NCI-H1092 treated with DMSO at 0.1 percent for 48 hours (cell line): ENCODE measurements around the gene CRHR1.
"Not testable (repeated sequence)": the region's sequence is repeated elsewhere in the genome, so short reads cannot be mapped to it uniquely, and the experiment has no call there.

Experiments used
- DNase-seq: peaks from one replicate; lab custom pipeline; 2025; lab: John Stamatoyannopoulos, UW

Gene CRHR1

DNA sequence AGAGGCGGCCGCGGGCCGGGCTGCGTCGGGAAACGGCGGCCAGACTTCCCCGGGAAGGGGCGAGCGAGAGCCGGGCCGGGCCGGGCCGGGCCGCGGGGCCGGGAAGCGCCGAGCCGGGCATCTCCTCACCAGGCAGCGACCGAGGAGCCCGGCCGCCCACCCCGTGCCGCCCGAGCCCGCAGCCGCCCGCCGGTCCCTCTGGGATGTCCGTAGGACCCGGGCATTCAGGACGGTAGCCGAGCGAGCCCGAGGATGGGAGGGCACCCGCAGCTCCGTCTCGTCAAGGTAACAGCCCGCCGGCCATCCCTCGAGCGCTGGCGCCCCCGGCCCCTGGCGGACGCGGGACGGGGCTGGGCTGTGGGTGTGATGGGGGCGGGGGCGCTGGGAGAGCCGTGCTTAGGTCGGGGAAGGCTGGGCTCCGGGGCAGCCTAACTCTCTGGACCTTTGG lies at the start of gene CRHR1:
TSS of gene CRHR1 (plus strand) at position 28 of the 448 bp plus-strand sequence. CDS start at position 253, 225 bp downstream.
- no peak for DNase-seq

DNA sequence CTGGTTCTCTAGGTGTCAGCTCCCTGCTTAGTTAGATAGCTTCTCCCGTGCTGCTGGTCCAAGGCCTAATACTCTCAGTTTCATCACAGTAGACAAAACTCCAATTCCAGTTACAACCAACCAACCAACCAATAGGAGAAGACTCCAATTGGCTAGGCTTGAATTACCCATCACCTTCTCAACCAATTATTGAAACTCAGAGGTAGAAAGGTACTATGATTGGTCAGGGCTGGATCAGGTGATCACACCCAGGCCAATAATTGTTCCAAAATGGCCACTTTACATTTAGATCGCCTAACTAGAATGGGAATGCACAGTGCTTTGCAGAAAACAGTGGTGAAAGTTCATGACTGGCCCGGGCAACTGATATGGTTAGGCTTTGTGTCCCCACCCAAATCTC lies 49.5 kb upstream of the CRHR1 start:
- no peak for DNase-seq

DNA sequence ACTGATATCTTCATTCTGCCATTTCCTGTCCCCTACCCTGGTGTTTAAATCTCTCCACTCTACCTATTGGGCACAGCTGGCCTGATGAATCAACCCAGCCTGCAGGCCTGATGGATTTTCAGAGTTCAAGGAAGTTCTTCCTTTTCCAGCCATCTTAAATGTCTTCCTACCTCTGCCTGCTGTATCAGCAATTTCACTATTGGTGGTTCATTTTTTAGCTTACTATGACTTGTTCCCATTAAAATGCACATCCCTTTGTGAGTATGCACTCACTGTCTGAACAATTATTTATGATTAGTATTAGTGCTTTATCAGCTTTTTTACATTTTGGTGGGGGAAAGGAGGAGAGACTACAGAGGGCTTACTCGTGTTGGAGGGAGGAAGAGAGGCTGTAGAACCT lies 48.6 kb upstream of the CRHR1 start:
- no peak for DNase-seq

DNA sequence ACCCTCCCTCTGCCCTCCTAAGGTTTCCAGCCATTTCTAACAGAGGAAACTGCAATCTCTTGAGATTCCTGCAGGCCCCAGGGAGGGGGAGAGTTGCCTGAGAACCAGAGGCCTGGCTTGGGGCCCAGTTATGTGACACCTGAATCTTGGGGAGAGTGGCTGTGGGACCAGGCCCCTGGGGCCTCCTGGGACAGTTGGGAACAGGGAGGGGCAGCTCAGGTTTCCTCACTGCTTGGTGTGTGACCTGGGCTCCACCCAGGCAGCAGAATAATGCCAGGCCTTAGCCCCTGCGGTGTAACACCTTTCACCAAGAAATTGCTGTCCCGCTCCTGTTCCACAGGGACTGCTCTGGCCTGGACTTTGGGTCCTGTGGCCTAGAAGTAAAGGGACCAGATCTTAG lies 44.3 kb upstream of the CRHR1 start:
- DNase-seq: no peak

DNA sequence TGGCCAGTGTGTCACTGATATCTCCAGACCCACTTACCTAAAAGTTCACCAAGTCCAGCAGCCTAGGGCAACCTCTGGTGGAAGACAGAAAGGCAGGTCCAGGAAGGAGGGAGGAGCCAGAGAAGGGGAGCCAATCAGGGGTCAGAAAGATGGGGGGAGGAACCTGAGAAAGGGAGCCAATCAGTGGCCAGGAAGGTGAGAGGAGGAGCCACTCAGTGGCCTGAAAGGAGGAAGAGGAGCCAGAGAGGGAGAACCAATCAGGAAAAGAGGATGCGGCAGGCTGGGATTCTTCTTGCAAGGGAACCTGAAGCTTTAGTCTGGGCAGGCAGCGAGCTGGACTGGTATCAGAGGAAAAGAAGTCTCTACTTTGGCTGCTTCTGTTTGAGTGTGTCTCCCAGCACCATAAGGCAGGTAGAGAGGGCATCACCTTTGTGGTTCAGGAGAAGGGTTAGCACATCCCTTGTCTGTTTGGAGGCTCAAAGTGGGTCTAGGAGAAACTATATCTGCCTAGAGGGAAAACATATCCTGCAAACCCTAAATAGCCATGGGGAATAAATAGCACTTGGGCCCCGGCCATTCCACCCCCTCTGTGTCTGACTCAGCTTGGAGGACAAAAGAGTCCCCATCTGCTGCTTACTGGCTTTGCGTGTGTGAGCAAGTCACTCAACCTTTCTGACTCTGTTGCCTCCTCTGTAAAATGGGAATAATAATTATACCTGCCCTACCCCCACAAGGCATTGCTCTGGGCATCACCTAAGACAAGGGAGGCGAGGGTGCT lies 43.4 kb upstream of the CRHR1 start:
- peak; percentile 49 for DNase-seq

DNA sequence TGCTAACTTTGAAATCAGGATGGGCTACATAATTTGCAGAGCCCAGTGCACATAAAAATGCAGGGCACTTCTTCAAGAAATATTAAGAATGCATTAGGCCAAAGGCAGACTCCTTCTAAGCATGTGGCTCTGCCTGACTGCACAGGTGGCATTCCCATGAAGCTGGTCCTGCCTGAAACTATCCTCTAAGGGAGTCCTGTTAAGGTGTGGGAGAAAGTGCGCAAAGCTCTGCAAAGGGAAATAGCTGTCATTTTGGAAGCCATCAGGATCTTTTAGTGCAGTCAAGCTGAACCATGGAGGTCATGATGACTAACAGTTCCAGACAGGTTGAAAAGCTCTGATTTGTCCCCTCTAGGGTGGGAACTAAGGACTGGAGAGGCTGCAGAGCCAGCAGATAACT lies 41.9 kb upstream of the CRHR1 start:
- DNase-seq: no peak

DNA sequence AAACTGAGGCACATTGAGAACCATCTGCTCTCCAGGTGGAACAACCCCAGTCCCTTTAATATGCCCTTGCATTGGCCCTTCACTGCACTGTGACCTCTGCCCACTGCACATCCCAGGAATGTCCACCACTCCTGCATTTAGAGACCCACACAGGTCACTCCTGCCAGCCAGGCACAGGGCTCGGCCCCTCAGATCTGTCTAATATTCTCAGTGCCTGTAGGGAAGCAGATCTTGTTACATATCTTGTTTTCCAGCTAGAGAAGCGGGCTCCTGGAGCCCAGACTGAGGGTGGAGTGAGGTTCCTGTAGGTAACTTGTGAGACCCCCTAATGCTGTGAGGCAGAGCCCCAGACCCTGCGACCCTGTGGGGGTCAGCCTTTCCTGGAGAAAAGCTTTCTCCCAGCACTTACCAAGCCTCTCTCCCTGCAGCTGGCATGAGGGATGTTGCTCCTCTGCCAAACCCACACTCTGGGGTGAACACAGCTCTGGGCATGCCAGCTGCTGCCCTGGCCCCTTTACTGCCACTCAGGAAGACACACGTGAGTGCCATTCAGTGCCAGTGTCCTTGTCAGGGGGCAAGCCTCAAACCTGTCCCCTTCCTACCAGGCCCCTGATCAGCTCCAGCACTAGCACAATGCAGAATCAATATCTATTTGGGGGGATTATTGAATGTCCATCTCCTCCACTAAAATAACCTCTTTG lies 40.3 kb upstream of the CRHR1 start:
- DNase-seq: peak; percentile 67

DNA sequence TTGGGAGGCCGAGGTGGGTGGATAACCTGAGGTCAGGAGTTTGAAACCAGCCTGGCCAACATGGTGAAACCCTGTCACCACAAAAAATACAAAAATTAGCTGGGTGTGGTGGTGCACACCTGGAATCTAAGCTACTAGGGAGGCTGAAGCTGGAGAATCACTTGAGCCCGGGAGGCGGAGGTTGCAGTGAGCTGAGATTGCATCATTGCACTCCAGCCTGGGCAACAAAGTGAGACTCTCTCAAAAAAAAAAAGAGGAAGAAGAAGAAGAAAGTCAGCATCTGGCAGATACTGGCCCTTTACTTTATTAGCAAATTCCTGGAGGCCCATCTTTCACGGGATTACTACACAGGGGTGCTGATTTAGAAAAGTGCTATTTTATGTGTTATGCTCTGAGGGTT lies 39.3 kb upstream of the CRHR1 start:
- not testable (repeated sequence) for DNase-seq

DNA sequence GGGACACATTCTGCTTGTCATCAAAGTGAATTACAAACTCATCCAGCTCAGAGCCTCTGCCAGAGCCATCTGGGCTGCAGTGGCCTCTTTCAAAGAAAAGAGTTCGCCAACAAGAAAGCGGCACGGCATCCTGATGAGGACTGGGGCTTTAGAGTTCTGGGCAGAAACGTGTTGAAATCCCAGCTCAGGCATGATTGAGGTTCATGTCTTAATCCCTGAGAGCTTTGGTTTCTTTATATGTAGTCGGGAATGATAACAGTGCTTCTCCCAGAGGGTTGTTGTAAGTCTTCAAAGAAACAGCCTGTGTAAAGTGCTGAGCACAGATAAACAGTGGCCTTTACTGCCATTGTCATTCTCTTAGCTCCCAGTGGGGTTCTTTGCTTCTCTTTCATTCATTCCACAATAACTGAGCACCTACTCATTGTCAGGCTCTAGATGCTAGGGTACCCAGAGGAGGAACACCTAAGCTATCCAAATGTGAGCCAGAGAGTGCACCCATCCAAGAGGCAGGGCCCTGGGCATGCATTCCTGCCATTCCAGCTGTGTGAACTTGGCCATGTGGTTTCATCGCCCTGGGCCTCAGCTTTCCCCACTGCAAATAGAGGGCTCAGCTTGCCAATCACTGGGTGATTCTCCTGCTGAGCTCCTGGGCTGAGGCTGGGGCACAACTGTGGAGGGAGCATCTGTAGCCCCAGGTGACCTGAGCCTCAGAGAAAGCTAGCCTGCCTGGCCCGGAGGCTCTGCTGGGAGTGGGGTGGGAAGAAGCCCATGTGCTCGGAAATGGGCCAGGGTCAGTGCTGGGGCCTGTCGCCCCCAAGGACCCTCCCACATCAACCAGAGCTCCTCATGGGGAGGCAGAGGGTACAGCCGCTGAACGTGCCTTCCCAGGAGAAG lies 38.3 kb upstream of the CRHR1 start:
- no peak for DNase-seq

DNA sequence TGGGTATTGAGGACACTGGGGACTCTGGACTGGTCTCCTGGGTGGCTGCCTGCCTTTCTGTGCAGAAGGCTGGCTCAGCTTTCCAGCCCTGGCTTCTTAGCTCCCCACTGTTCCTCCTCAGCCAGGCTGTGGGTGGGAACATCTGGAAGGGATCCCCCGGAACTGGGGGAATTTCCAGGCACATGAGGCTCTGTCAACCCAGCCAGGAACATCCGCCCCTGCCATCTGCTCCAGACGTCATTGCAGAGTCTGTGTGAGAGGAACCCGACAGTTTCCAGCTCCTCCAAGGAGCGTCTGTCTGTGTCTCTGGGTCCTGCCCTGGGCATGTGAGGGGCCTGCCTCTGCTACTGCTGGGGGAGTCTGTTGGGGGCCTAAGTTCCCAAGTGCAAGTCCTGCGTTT lies 36.2 kb upstream of the CRHR1 start:
- no peak for DNase-seq

DNA sequence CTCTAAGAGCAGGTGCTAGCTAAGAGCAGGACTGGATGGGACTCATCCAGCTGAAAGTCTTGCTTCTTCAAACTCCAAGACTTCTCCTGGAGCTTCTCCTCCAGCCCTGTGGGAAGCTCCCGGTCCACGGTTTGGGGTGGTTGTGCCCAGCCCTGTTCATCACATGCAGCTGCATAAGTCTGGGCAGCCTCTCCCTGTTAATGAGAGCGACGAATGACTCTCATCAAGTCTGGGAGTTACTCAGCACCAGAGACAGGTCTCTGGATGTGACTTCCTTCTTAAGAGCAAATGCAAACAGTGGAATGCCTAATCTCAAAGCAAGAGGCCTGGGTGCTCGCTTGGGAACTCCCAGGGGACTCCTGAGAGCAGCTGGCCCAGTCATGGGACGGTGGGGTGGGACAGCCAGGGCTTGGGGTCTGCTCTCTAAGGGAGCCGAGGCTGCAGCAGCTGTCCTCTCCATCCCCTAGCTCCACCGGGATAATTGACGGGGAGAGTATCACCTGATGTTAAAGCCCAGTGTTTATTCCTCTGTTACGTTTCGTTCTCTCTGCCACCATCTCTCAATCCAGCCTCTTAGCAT lies 35.3 kb upstream of the CRHR1 start:
- DNase-seq: peak; percentile 38

DNA sequence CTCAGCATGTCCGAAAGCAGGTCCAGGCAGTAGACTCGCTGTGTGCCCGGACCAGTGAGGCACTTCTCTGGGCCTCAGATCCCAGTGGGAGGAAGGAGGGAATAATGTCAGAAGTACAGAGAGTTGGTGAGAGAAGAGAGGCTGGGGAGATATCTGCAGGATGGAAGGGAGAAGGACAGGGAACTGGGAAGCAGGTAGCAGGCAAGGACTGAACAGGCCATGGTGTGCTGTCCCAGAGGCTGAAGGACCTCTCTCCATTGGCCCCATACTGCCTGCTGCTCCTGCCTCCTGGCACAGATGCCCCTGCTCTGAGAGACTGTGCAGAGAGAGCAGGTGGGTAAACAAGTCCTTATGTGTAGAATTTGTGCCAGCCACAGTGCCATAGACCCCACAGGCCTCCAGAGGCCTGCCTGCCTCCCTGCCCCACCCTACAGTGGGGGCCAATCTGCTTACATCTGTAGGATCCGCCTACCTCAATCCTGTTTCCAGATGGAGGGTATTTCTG lies 34.2 kb upstream of the CRHR1 start:
- peak; percentile 32 for DNase-seq

DNA sequence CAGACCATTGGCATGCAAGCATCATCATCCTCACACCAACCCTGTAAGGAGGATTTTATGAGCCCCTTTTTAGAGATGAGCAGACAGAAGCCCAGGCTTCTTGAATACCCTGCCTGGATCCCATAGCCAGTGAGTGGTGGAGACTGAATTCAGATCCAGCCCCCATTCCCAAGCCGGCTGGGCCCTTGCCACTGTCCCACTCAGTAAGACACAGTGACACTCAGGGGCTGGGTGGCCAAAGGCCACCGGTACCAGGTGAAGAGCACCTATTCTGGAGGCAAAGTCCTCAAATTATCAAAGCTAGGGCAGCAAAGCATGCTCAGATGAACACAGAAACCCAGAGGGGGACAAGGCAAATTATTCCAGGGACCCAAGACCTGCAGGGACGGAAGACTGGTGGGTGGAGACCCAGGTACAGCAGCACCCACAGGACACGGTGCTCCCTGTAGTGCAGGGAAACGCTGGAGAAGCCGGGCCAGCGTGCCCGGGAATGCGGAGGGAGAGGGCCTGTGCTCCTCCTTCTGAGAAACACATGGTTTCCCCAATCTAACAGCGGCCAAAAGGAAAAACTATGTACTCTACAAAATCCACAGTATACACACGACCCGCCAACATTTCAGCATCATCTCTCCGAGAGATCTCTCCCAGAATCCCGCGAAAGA lies 33.2 kb upstream of the CRHR1 start:
- no peak for DNase-seq

DNA sequence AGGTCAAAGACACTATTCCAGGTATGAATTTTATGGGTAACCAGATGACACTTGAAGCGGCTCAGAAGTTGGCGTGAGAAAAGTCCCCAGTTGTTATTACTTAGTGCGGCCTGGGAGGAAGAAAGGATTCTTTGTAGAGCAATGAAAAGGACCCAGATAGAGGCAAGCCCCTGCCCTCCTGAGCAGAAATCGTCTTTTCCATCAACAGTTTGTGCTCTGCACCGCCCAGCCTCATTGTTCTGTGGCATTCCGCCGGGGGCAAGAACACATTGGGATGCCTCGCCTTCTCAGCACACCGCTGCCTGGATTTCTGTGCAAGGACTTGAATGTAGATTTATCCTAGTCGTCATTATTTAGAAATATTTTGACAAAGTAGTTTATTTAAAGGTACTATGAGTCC lies 32.7 kb upstream of the CRHR1 start:
- no peak for DNase-seq

DNA sequence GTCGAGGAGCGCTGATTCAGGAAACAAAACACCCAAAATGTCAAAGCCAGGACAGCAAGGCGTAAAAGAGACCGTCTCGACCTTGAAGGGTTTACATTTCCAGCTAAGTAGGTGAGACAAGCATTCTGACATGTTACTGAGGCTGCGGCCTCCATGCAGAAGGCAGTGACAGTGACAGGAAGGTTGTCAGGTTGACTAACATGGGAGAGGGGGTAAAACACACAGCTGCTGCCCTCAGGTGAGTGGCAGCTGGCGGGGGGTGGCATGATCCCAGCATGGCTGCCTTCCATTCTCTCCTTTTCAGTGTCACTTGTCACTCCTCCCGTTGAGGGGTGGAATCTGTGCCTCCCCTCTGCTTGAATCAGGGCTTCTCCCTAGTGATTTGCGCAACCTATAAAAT lies 31.9 kb upstream of the CRHR1 start:
- no peak for DNase-seq

DNA sequence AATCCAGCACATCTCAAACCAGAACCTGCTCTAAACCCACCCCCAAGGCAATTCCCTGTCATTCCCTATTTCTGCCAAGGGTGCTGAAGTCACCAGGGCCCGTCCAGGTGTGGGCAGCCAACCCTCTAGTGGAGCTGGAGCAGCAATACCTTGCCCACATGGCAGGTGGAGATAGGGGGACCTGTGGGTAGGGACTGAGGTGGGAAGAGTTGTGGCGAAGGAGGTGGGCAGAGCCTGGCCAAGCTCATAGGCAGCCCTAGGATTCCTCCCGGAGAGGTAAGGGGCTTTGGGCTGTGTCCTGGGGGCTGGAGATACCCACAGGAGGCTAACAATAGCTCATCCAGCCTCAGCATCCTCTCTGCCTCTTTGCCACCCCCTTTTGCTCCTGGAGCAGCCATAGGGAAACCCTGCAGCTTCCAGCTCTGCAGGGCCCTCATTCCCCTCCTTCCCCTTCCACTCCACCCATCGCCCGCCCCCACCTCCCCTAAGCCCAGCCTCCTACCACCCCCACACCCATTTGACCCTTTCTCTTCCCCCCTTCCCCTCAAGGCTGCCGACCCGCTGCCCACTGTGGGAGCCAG lies 30.4 kb upstream of the CRHR1 start:
- DNase-seq: no peak

DNA sequence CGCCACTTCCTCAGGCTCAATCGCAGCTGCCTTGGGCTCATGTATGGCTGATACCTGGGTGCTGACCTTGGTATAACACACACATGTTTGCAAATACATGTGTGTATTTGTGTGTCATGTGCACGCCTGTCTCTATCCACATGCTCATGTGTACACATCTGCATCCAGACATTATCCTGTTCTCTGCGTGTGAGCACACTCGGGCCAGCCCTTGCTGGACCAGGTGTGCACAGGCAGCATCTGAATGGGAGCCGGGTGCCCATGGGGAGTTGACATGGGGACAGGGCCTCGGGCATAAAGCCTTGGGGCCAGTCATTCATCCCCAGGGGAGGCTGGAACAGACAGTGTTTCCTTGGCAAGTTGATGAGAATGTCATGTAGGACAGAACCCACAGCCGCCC lies 29.1 kb upstream of the CRHR1 start:
- DNase-seq: no peak

DNA sequence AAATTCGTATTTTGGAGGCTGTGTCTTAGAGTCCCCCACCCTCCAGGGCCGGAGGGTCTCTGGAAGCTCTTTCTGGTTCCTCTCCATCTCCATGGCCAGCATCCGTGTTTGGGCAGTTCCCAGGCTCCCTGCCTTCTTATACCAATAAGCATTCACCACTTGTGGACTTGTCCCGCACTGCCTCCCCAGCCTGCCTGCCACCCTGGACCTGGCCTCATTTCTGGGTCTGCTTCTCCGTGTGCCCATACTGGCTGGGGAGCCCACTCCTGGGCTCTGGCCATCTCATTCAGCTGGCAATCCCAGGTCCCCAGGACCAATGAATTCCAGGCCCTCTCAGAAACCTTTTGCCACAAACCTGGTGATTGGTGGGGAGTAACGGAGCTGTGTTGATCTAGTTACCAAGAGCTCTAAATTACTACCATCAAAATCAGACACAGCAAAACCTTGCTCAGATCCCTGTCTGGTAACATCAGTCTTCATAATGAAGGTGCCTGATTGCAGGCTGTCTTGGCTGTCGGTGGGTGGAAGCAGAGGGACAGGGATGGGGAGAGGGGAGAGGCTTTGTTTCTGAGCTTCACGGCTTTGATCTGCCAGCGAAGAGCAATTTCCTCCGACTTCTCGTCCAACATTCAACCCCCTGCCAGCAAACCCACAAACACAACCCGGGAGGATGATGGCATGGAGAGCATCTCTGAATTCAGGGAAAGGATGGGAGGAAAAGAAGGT lies 27.7 kb upstream of the CRHR1 start:
- DNase-seq: peak; percentile 40

DNA sequence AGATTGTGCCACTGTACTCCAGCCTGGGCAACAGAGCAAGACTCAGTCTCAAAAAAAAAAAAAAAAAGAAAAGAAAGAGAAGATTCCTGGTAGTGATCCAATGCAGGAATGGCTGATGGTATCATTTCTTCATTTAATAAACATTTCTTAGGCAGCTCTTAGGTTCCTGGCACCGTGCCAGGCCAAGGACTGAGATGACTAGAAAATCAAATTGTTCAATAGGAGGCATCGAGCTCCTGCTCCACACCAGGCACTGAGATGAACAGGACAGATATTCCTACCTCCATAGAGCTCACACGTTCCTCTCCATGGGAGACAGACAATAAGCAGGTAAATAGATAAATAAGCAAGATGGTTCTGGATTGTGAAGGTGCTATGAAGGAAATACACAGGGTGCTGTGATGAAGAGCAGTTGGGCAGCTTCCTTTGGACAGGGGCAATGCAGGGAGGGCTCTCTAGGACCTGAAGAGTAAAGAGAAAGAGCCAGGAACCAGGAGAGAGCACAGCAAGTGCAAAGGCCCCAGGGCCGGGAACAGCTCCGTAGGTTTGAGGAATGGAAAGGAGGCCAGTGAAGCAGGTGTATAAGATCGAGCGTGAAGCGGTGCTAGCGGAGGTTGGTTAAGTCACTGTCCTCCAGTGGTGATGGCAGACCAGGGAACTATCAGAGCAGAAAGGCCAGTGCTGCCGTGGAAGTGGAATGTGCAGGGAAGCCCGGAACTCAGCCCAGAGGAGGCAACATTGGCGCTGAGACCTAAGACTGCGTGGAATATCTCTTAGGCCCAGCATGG lies 26.5 kb upstream of the CRHR1 start:
- DNase-seq: no peak

DNA sequence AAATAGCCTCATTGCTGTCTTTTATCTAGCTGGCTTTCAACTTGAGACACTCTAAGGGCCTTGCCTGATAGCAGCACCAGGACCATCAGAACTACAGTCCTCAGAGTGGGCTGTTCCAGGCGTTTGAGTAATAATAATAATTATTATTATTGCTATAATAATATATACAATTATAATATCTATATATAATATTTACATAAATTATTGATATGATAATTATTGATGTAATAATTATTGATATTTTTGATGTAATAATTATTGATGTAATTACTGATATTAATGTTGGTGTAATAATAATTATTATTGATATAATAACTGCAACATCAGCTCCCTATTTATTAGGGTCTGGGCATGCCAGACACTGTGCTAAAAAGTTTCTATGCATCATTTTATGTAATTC lies 25.6 kb upstream of the CRHR1 start:
- DNase-seq: no peak
